Suprapubic skin (tissue), 3 donors: ENCODE results near the gene RPA1.
"Not testable (repeated sequence)": the region's sequence is repeated elsewhere in the genome, so short reads cannot be mapped to it uniquely, and the experiment has no call there.

Source experiments
- POLR2A ChIP-seq, 2 donors: fragments of 450-650 bp; IDR thresholded peaks; one replicate each; pipeline ENCODE4 v1.6.1; 2017; ENCODE audit warnings: antibody characterized with exemption in 2 of 2, mild to moderate bottlenecking in 2 of 2, moderate library complexity in 2 of 2
- TF ChIP-seq, protein P1 (sequence below), 2 donors: fragments of 200-600 bp in 1 of 2; fragments of 450-650 bp in 1 of 2; sonication (generic) in 1 of 2; IDR thresholded peaks; one replicate each; pipeline ENCODE4 v1.5.1; 2016 to 2019; ENCODE audit warnings: antibody characterized with exemption in 2 of 2, mild to moderate bottlenecking in 1 of 2, moderate library complexity in 1 of 2

DNA sequence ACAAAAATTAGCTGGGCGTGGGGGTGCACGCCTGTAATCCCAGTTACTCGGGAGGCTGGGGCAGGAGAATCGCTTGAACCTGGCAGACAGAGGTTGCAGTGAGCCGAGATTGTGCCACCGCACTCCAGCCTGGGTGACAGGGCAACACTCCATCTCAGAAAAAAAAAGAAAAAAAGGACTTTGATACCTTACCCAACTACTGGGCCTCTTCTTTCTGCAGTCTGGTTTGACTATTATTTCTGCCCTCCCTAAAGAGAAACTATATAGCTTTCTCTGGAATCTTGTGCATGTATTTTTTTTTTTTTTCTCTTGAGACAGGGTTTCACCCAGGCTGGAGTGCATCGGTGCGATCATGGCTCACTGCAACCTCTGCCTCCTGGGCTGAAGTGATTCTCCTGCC is 32.0 kb upstream of the RPA1 start:
- TF ChIP-seq POLR2A (IDR thresholded peaks at IDR 0.05), result not testable (repeated sequence)
- TF ChIP-seq, protein P1, sequence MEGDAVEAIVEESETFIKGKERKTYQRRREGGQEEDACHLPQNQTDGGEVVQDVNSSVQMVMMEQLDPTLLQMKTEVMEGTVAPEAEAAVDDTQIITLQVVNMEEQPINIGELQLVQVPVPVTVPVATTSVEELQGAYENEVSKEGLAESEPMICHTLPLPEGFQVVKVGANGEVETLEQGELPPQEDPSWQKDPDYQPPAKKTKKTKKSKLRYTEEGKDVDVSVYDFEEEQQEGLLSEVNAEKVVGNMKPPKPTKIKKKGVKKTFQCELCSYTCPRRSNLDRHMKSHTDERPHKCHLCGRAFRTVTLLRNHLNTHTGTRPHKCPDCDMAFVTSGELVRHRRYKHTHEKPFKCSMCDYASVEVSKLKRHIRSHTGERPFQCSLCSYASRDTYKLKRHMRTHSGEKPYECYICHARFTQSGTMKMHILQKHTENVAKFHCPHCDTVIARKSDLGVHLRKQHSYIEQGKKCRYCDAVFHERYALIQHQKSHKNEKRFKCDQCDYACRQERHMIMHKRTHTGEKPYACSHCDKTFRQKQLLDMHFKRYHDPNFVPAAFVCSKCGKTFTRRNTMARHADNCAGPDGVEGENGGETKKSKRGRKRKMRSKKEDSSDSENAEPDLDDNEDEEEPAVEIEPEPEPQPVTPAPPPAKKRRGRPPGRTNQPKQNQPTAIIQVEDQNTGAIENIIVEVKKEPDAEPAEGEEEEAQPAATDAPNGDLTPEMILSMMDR (IDR thresholded peaks at IDR 0.05), result not testable (repeated sequence)
